MCF 10A (cell line): Measurements from ENCODE around the gene SERPINE1. TPM values are rescaled to one million over a fixed set of nuclear protein-coding genes. Genes with fewer than 3 reads are reported as not detected.
"Not testable (repeated sequence)": the region's sequence is repeated elsewhere in the genome, so short reads cannot be mapped to it uniquely, and the experiment has no call there.

Source experiments
- BruUV-seq: library from RNA; stranded (reverse); fragments of 400-500 nt; replicated peaks from 2 replicates; lab custom pipeline; 2021; lab: Mats Ljungman, UMichigan
- CTCF ChIA-PET: fragments of 300-600 bp; sonication (Branson Sonifier 250); formaldehyde crosslinking; extraction: SDS; loops from one replicate; lab custom pipeline; 2021; ENCODE audit warnings: antibody characterized with exemption, inconsistent platforms; lab: Yijun Ruan, JAX
- POLR2A ChIA-PET: fragments of 300-600, 350-650 bp; sonication (Branson Sonifier 250); formaldehyde crosslinking; extraction: SDS; loops from one replicate; lab custom pipeline; 2020; ENCODE audit warnings: antibody characterized with exemption, inconsistent platforms; lab: Yijun Ruan, JAX
- DNase-seq: peaks from one replicate; pipeline ENCODE4 v3.0.0-alpha.2; 2018; ENCODE audit not compliant: unreplicated experiment
- H3K27ac Mint-ChIP-seq: one replicate; pipeline ENCODE4 v1.8.0; 2022; ENCODE audit warnings: mild to moderate bottlenecking, low read depth, mixed read lengths; ENCODE audit not compliant: unreplicated experiment
- H3K27me3 Mint-ChIP-seq: one replicate; pipeline ENCODE4 v1.8.0; 2022; ENCODE audit warnings: mixed read lengths; ENCODE audit not compliant: insufficient read depth, unreplicated experiment
- H3K36me3 Mint-ChIP-seq: one replicate; pipeline ENCODE4 v1.8.0; 2022; ENCODE audit warnings: mild to moderate bottlenecking, moderate library complexity, mixed read lengths; ENCODE audit not compliant: insufficient read depth, unreplicated experiment
- H3K4me1 Mint-ChIP-seq: one replicate; pipeline ENCODE4 v1.8.0; 2022; ENCODE audit warnings: mixed read lengths; ENCODE audit not compliant: insufficient read depth, unreplicated experiment
- H3K4me3 Mint-ChIP-seq: one replicate; pipeline ENCODE4 v1.8.0; 2022; ENCODE audit warnings: mild to moderate bottlenecking, moderate library complexity, mixed read lengths; ENCODE audit not compliant: unreplicated experiment
- H3K9me3 Mint-ChIP-seq: one replicate; pipeline ENCODE4 v1.8.0; 2022; ENCODE audit warnings: mixed read lengths; ENCODE audit not compliant: unreplicated experiment
- intact Hi-C: fragments of 100-400 bp; cut with micrococcal nuclease; formaldehyde crosslinking; loops from 2 replicates; pipeline ENCODE4 v1.14.1; 2022
- total RNA-seq: library from RNA; stranded (reverse); gene quantifications from 2 replicates; pipeline ENCODE4 v1.2.3, GENCODE V29; 2022
- TF ChIP-seq, protein P1 (sequence below): fragments of 200-600 bp; IDR thresholded peaks from one replicate; pipeline ENCODE4 v1.8.0; 2022; ENCODE audit warnings: antibody characterized with exemption, mild to moderate bottlenecking; ENCODE audit not compliant: unreplicated experiment

The SERPINE1 gene
- total RNA-seq, 1 experiment from 2014 or later, result 80.6 TPM

DNA sequence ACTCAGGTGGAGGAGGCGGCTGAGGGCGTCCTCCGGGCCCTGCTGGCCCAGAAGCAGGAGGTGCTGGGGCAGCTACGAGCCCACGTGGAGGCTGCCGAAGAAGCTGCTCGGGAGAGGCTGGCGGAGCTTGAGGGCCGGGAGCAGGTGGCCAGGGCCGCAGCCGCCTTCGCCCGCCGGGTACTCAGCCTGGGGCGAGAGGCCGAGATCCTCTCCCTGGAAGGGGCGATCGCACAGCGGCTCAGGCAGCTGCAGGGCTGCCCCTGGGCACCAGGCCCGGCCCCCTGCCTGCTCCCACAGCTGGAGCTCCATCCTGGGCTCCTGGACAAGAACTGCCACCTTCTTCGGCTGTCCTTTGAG is 38.9 kb upstream of the SERPINE1 start:
- Mint-ChIP-seq H3K4me3 (no peak overlapping the region), H3K27me3 (no peaks in the 10 kb centered on the region), H3K4me1 (peaks cover 19% of the 10 kb centered on the region), H3K36me3 (peaks cover 40% of the 10 kb centered on the region), H3K27ac (no peak overlapping the region), H3K9me3 (no peaks in the 10 kb centered on the region)
- no TSS peak for BruUV-seq
- DNase-seq, result no peak
- TF ChIP-seq, protein P1, sequence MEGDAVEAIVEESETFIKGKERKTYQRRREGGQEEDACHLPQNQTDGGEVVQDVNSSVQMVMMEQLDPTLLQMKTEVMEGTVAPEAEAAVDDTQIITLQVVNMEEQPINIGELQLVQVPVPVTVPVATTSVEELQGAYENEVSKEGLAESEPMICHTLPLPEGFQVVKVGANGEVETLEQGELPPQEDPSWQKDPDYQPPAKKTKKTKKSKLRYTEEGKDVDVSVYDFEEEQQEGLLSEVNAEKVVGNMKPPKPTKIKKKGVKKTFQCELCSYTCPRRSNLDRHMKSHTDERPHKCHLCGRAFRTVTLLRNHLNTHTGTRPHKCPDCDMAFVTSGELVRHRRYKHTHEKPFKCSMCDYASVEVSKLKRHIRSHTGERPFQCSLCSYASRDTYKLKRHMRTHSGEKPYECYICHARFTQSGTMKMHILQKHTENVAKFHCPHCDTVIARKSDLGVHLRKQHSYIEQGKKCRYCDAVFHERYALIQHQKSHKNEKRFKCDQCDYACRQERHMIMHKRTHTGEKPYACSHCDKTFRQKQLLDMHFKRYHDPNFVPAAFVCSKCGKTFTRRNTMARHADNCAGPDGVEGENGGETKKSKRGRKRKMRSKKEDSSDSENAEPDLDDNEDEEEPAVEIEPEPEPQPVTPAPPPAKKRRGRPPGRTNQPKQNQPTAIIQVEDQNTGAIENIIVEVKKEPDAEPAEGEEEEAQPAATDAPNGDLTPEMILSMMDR, result no peak
- ChIA-PET POLR2A (no interaction called here), CTCF (interaction anchor here (0.5 kb wide), 1 partner anchor 71 kb away, joined by 4 read pairs; no protein-coding TSS in a partner anchor)
- intact Hi-C loops, result no loop called here

DNA sequence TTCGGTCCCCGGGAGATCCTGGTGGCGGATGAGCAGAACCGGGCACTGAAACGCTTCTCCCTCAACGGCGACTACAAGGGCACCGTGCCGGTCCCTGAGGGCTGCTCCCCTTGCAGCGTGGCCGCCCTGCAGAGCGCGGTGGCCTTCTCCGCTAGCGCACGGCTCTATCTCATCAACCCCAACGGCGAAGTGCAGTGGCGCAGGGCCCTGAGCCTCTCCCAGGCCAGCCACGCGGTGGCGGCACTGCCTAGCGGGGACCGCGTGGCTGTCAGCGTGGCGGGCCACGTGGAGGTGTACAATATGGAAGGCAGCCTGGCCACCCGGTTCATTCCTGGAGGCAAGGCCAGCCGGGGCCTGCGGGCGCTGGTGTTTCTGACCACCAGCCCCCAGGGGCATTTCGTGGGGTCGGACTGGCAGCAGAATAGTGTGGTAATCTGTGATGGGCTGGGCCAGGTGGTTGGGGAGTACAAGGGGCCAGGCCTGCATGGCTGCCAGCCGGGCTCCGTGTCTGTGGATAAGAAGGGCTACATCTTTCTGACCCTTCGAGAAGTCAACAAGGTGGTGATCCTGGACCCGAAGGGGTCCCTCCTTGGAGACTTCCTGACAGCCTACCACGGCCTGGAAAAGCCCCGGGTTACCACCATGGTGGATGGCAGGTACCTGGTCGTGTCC is 37.9 kb upstream of the SERPINE1 start:
- H3K9me3 Mint-ChIP-seq, result no peaks in the 10 kb centered on the region
- peaks cover 22% of the 10 kb centered on the region for H3K4me1 Mint-ChIP-seq
- H3K36me3 Mint-ChIP-seq, result peaks cover 40% of the 10 kb centered on the region
- no peaks in the 10 kb centered on the region for H3K27me3 Mint-ChIP-seq
- POLR2A ChIA-PET, result no interaction called here
- no TSS peak for BruUV-seq
- H3K27ac Mint-ChIP-seq, result no peak overlapping the region
- DNase-seq, result no peak
- no peak overlapping the region for H3K4me3 Mint-ChIP-seq
- CTCF ChIA-PET, result no interaction called here
- intact Hi-C loops, result no loop called here
- TF ChIP-seq, protein P1, result no peak

- intact Hi-C loops, result no loop called here
- H3K27ac Mint-ChIP-seq, result no peak overlapping the region
- H3K9me3 Mint-ChIP-seq, result no peaks in the 10 kb centered on the region
- H3K4me1 Mint-ChIP-seq, result peaks cover 21% of the 10 kb centered on the region
- ChIA-PET POLR2A (interaction anchor here (1.2 kb wide), 1 partner anchor 220 kb away, joined by 3 read pairs; no protein-coding TSS in a partner anchor), CTCF (interaction anchor here (0.6 kb wide), 1 partner anchor 289 kb away, joined by 3 read pairs; no protein-coding TSS in a partner anchor)
- TF ChIP-seq, protein P1, result no peak
- BruUV-seq, result no TSS peak
- no peaks in the 10 kb centered on the region for H3K27me3 Mint-ChIP-seq
- H3K36me3 Mint-ChIP-seq, result peaks cover 40% of the 10 kb centered on the region
- H3K4me3 Mint-ChIP-seq, result no peak overlapping the region
- DNase-seq, result no peak
Measured at GRCh38 chr7:101089876-101090275, 37.0 kb upstream of the SERPINE1 start.

DNA sequence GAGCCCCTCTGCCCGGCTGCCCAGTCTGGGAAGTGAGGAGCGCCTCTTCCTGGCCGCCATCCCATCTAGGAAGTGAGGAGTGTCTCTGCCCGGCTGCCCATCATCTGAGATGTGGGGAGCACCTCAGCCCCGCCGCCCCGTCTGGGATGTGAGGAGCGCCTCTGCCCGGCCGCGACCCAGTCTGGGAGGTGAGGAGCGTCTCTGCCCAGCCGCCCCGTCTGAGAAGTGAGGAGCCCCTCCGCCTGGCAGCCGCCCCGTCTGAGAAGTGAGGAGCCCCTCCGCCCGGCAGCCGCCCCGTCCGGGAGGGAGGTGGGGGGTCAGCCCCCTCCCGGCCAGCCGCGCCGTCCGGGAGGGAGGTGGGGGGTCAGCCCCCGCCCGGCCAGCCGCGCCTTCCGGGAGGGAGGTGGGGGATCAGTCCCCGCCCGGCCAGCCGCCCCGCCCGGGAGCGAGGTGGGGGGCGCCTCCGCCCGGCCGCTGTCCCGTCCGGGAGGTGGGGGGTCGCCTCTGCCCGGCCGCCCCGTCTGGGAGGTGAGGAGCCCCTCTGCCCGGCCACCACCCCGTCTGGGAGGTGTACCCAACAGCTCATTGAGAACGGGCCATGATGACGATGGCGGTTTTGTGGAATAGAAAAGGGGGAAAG is 34.5 kb upstream of the SERPINE1 start:
- CTCF ChIA-PET, BruUV-seq, H3K27me3 Mint-ChIP-seq, H3K9me3 Mint-ChIP-seq, DNase-seq, POLR2A ChIA-PET, intact Hi-C loops, H3K4me3 Mint-ChIP-seq, H3K27ac Mint-ChIP-seq: not testable (repeated sequence)
- peaks cover 31% of the 10 kb centered on the region for H3K36me3 Mint-ChIP-seq
- H3K4me1 Mint-ChIP-seq, result peaks cover 13% of the 10 kb centered on the region
